BJ (cell line): ENCODE measurements around the gene MMP13. TPM values are rescaled to one million over a fixed set of nuclear protein-coding genes. Genes with fewer than 3 reads are reported as not detected.
A peak's percentile ranks its signal among the peaks of the same experiment; 100 is the strongest.

ENCODE experiments used
- CTCF ChIA-PET: fragments of 350-600 bp; formaldehyde crosslinking; extraction: SDS; loops from one replicate; lab custom pipeline; 2021; ENCODE audit warnings: antibody characterized with exemption, inconsistent platforms; lab: Yijun Ruan, JAX
- POLR2A ChIA-PET: fragments of 300-600 bp; sonication (Branson Sonifier 250); formaldehyde crosslinking; extraction: SDS; loops from one replicate; lab custom pipeline; 2021; ENCODE audit warnings: antibody characterized with exemption; lab: Charles Lee
- DNase-seq: peaks from one replicate; pipeline ENCODE4 v3.0.0-alpha.2; 2011; ENCODE audit warnings: low read depth
- H3K27me3 ChIP-seq: 2 replicates; pipeline ENCODE4 v1.6.0; 2011; ENCODE audit warnings: low read length; ENCODE audit not compliant: control insufficient read depth, insufficient read depth
- H3K36me3 ChIP-seq: 2 replicates; pipeline ENCODE4 v1.5.1; 2011; ENCODE audit warnings: low read length; ENCODE audit not compliant: control insufficient read depth, insufficient read depth
- H3K4me3 ChIP-seq: 2 replicates; pipeline ENCODE4 v1.5.1; 2011; ENCODE audit warnings: low read depth, mild to moderate bottlenecking, control low read depth, low read length
- CTCF ChIP-seq: IDR thresholded peaks from 2 replicates; pipeline ENCODE4 v1.5.1; 2011; ENCODE audit warnings: low read depth, mild to moderate bottlenecking, control low read depth, inconsistent platforms, low read length, moderate library complexity; ENCODE audit not compliant: insufficient read depth
- polyA plus RNA-seq: library from polyadenylated mRNA; depleted of rRNA; stranded (reverse); fragments of >200 nt; gene quantifications from 2 replicates; pipeline ENCODE4 v1.2.3, GENCODE V29; 2011

Gene MMP13
- polyA plus RNA-seq, 1 experiment = not detected

GRCh38 chr11:102940714-102941588, 14.6 kb downstream of the MMP13 start:
- ChIA-PET CTCF (interaction anchor here (0.6 to 4.3 kb wide), 33 partner anchors 8 to 324 kb away, joined by 3 to 65 read pairs (median 4); partner anchors contain the start of gene MMP10), POLR2A (no interaction called here)
- Histone ChIP-seq H3K4me3 (no peak overlapping the region), H3K36me3 (no peaks in the 10 kb centered on the region), H3K27me3 (no peaks in the 10 kb centered on the region)
- DNase-seq = peak; percentile 22
- peak; percentile 70 for TF ChIP-seq CTCF

GRCh38 chr11:102936864-102937509, 18.5 kb downstream of the MMP13 start:
- DNase-seq = no peak
- TF ChIP-seq CTCF = no peak
- H3K36me3 ChIP-seq = no peaks in the 10 kb centered on the region
- ChIA-PET CTCF (interaction anchor here (1.2 to 4.5 kb wide), 5 partner anchors 11 to 105 kb away, joined by 3 to 21 read pairs (median 3); no protein-coding TSS in a partner anchor), POLR2A (no interaction called here)
- no peaks in the 10 kb centered on the region for H3K27me3 ChIP-seq
- H3K4me3 ChIP-seq = no peak overlapping the region

- CTCF ChIA-PET = interaction anchor here (0.7 to 4.5 kb wide), 6 partner anchors 10 to 125 kb away, joined by 3 to 21 read pairs (median 4); no protein-coding TSS in a partner anchor
- TF ChIP-seq CTCF = peak; percentile 18; the same call in 1 of the 2 replicates
- no peak for DNase-seq
- Histone ChIP-seq H3K4me3 (no peak overlapping the region), H3K36me3 (no peaks in the 10 kb centered on the region), H3K27me3 (no peaks in the 10 kb centered on the region)
- POLR2A ChIA-PET = no interaction called here
Measured at GRCh38 chr11:102935514-102935913, 20.0 kb downstream of the MMP13 start.

- H3K27me3 ChIP-seq = no peaks in the 10 kb centered on the region
- CTCF ChIA-PET = interaction anchor here (0.7 to 4.5 kb wide), 4 partner anchors 10 to 104 kb away, joined by 3 to 21 read pairs (median 4); no protein-coding TSS in a partner anchor
- H3K4me3 ChIP-seq = no peak overlapping the region
- POLR2A ChIA-PET = no interaction called here
- TF ChIP-seq CTCF = no peak
- DNase-seq = no peak
- no peaks in the 10 kb centered on the region for H3K36me3 ChIP-seq
Measured at GRCh38 chr11:102934735-102935134, 20.8 kb downstream of the MMP13 start.

GRCh38 chr11:102933627-102934026, 21.9 kb downstream of the MMP13 start:
- H3K27me3 ChIP-seq = no peaks in the 10 kb centered on the region; the same call in 1 of the 2 replicates
- no peak for DNase-seq
- ChIA-PET CTCF (interaction anchor here (1.8 to 2.1 kb wide), 2 partner anchors 19 to 102 kb away, joined by 5 to 7 read pairs; no protein-coding TSS in a partner anchor), POLR2A (no interaction called here)
- H3K4me3 ChIP-seq = no peak overlapping the region
- TF ChIP-seq CTCF = no peak
- H3K36me3 ChIP-seq = no peaks in the 10 kb centered on the region
